Testis (tissue), 3 donors: ENCODE data around the gene FAM241B. TPM values are rescaled to one million over a fixed set of nuclear protein-coding genes. Genes with fewer than 3 reads are reported as not detected.

ENCODE experiments used
- DNase-seq: peaks from one replicate; pipeline ENCODE4 v3.0.0-alpha.2; 2019
- H3K27ac ChIP-seq, 2 donors: fragments of 200-600 bp; sonication (generic); one replicate each; pipeline ENCODE4 v1.5.1; 2019
- H3K27me3 ChIP-seq: fragments of 200-600 bp; sonication (generic); one replicate; pipeline ENCODE4 v1.5.1; 2019
- H3K36me3 ChIP-seq: fragments of 200-600 bp; sonication (generic); one replicate; pipeline ENCODE4 v1.5.1; 2017; ENCODE audit warnings: low read depth; ENCODE audit errors: missing control alignments
- H3K4me1 ChIP-seq: fragments of 200-600 bp; sonication (generic); one replicate; pipeline ENCODE4 v1.5.1; 2019
- H3K4me3 ChIP-seq, 2 donors: fragments of 200-600 bp; sonication (generic); one replicate each; pipeline ENCODE4 v1.5.1; 2017 to 2019
- H3K9me3 ChIP-seq: fragments of 200-600 bp; sonication (generic); one replicate; pipeline ENCODE4 v1.5.1; 2017
- POLR2A ChIP-seq: fragments of 450-650 bp; IDR thresholded peaks from one replicate; pipeline ENCODE4 v1.6.1; 2017; ENCODE audit warnings: antibody characterized with exemption, mild to moderate bottlenecking, moderate library complexity
- WGBS, 2 donors: methylation state at CpG; one replicate each; pipeline ENCODE4 v1.1.5; 2018; 5-methylcytosine and 5-hydroxymethylcytosine counted together
- intact Hi-C: fragments of 100-400 bp; cut with DNase I; formaldehyde crosslinking; loops from one replicate; pipeline ENCODE4 v1.15.1; 2023; ENCODE audit warnings: low total_unique reads
- polyA plus RNA-seq: library from polyadenylated mRNA; stranded (reverse); fragments of 350-450 nt; fragmentation: Illumina TruSeq; extraction: RNeasy Lipid Tissue Mini Kit (QIAGEN cat#74804); gene quantifications from one replicate; pipeline ENCODE4 v1.2.3, GENCODE V29; 2014; ENCODE audit warnings: low read depth, low replicate concordance; ENCODE audit not compliant: insufficient read depth
- total RNA-seq, 2 donors: library from RNA; depleted of rRNA; stranded (reverse); fragments of >200 nt; gene quantifications; one replicate each; pipeline ENCODE4 v1.2.3, GENCODE V29; 2016
- TF ChIP-seq, protein P1 (sequence below), 3 experiments: fragments of 450-650 bp in 2 of 3; fragments of 200-600 bp in 1 of 3; sonication (generic) in 1 of 3; IDR thresholded peaks; one replicate each; pipeline ENCODE4 v1.5.1; 2016 to 2019; ENCODE audit warnings: antibody characterized with exemption in 3 of 3, mild to moderate bottlenecking in 2 of 3, moderate library complexity in 1 of 3

FAM241B gene
- total and polyA plus RNA-seq, 3 donors from 2014 or later, result 11.6 to 22.8 (median 17.6) TPM

GRCh38 chr10:69632516-69633199 is 2.6 kb downstream of the FAM241B start:
- H3K27me3 ChIP-seq, result no peaks in the 10 kb centered on the region
- WGBS, 2 donors, result 87 to 100% methylated on average over 4 to 7 of the region's 7 CpGs
- peaks cover 7% of the 10 kb centered on the region for H3K4me1 ChIP-seq
- no peaks in the 10 kb centered on the region for H3K36me3 ChIP-seq
- H3K27ac ChIP-seq, result no peak overlapping the region
- intact Hi-C loops, result no loop called here
- TF ChIP-seq, protein P1, sequence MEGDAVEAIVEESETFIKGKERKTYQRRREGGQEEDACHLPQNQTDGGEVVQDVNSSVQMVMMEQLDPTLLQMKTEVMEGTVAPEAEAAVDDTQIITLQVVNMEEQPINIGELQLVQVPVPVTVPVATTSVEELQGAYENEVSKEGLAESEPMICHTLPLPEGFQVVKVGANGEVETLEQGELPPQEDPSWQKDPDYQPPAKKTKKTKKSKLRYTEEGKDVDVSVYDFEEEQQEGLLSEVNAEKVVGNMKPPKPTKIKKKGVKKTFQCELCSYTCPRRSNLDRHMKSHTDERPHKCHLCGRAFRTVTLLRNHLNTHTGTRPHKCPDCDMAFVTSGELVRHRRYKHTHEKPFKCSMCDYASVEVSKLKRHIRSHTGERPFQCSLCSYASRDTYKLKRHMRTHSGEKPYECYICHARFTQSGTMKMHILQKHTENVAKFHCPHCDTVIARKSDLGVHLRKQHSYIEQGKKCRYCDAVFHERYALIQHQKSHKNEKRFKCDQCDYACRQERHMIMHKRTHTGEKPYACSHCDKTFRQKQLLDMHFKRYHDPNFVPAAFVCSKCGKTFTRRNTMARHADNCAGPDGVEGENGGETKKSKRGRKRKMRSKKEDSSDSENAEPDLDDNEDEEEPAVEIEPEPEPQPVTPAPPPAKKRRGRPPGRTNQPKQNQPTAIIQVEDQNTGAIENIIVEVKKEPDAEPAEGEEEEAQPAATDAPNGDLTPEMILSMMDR (IDR thresholded peaks at IDR 0.05), result no peak
- TF ChIP-seq POLR2A, result no peak
- no peak overlapping the region for H3K4me3 ChIP-seq
- no peaks in the 10 kb centered on the region for H3K9me3 ChIP-seq
- peak; percentile 7 for DNase-seq

GRCh38 chr10:69633673-69634635 is 3.9 kb downstream of the FAM241B start:
- intact Hi-C loops, result no loop called here
- Histone ChIP-seq H3K27me3 (no peaks in the 10 kb centered on the region), H3K36me3 (no peaks in the 10 kb centered on the region), H3K9me3 (no peaks in the 10 kb centered on the region), H3K27ac (no peak overlapping the region), H3K4me3 (no peak overlapping the region), H3K4me1 (peaks cover 7% of the 10 kb centered on the region)
- DNase-seq, result peak; percentile 4
- TF ChIP-seq POLR2A, result no peak
- TF ChIP-seq, protein P1 (IDR thresholded peaks at IDR 0.05), result no peak
- 92 to 95% methylated on average over 9 to 13 of the region's 14 CpGs for WGBS, 2 donors

GRCh38 chr10:69634759-69635425 is 4.8 kb downstream of the FAM241B start:
- 86 to 91% methylated on average over 5 to 9 of the region's 9 CpGs for WGBS, 2 donors
- H3K27ac ChIP-seq, result no peak overlapping the region
- no peak for DNase-seq
- no peak for TF ChIP-seq POLR2A
- TF ChIP-seq, protein P1 (IDR thresholded peaks at IDR 0.05), result no peak
- no peak overlapping the region for H3K4me3 ChIP-seq
- H3K9me3 ChIP-seq, result no peaks in the 10 kb centered on the region
- H3K27me3 ChIP-seq, result no peaks in the 10 kb centered on the region
- H3K4me1 ChIP-seq, result peaks cover 4% of the 10 kb centered on the region
- no peaks in the 10 kb centered on the region for H3K36me3 ChIP-seq
- intact Hi-C loops, result no loop called here

DNA sequence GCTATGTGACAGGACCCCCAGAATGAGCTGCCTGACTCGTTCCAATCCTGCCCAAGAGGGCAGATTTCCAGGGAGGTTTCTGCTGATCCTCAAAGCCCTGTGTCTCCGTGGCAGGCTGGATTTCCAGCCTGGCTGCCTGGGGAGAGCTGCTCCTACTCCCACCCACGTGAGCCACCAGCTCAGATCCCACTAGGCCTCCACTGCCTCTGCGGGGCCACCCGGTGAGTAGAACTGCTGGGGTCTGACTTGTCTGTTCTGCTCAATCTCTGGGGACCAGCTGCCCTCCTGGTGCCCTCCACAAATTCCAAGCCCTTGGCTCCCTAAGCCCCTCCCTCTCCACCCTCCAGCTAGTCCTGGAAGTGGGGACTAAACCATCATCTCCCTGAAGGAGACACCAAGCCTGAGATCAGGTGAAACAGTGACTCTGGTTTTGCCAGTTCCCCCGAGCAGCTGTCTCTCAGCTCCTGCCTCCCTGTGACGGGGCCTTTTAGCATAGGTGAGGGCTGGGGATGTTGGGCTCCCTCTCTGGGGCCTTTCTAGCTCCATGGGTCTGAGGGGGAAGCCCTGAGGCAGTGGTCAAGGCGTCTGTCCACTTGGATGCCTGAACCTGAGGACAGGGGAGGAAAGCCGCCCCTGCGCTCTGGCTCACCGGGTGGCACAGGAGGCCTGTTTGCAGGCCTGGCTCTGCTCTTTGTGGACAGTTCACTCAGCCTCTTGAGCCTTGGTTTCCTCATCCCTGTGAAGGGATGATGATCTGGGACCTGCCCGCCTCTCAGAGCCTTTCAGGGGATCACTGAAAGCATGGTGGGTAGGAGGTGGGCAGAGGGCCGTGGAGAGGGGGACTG is 5.6 kb downstream of the FAM241B start:
- Histone ChIP-seq H3K4me1 (peaks cover 2% of the 10 kb centered on the region), H3K36me3 (no peaks in the 10 kb centered on the region), H3K9me3 (no peaks in the 10 kb centered on the region), H3K27ac (no peak overlapping the region), H3K4me3 (no peak overlapping the region), H3K27me3 (no peaks in the 10 kb centered on the region)
- DNase-seq, result no peak
- WGBS, 2 donors, result 84 to 96% methylated on average over 4 to 13 of the region's 13 CpGs
- no peak for TF ChIP-seq POLR2A
- TF ChIP-seq, protein P1 (IDR thresholded peaks at IDR 0.05), result no peak
- intact Hi-C loops, result no loop called here
